ENCODE data around the gene MCUB.

MCUB gene

DNA sequence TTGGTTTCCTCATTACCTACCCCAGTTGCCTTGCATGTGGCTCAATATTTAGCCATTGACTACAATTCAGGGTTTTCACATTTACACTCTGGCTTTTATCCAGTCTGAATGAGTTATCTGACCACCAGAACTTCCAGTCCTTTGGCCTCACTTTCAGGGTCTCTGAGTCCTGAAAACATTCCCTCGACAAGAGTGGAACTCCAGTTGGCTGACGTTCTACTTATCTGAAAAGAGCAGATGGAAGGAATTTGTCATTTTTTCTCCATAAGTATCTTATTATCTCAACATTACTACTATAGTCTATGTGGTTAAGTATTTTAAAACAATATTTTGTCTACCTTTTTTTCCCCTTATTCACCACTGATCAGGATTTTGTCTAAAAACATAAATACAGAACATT lies 148.4 kb downstream of the MCUB start:
- H3K36me3 ChIP-seq (ENCODE audit: insufficient read depth, low read length), result peaks cover 35% of the 10 kb centered on the region
- H3K9ac ChIP-seq (ENCODE audit: low read depth, low read length), result no peak overlapping the region
- 97% methylated on average over 2 of the region's 2 CpGs for WGBS
- no peaks in the 10 kb centered on the region for H3K9me3 ChIP-seq (ENCODE audit: insufficient read depth, low read depth, low read length)
- no peak overlapping the region for H3K4me3 ChIP-seq (ENCODE audit: low read length)
- 0 out of 2 replicates have a peak, but pooled peaks cover 4% of the 10 kb centered on the region for H3K4me1 ChIP-seq (ENCODE audit: insufficient read depth, low read length)
- H3K27me3 ChIP-seq (ENCODE audit: insufficient read depth, low read length), result no peaks in the 10 kb centered on the region
- no peak overlapping the region for H3K27ac ChIP-seq (ENCODE audit: low read depth, low read length)

DNA sequence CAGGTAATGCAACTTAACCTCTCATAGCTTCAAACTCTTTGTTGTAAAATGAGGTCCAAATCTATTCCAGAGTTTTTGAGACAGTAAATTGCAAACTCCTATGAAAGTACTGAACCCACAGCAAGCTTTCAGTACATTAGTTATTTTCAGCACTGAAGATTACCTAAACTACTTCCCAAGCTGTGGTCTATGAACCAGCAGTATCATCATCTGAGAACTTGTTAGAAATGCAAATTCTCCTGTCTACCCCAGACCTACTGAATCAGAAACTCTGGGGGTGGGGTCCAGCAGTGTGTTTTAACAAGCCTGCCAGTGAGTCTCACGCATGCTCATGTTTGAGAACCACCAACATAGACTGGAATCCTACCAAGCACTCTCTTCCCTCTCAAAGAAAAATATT lies 148.9 kb downstream of the MCUB start:
- Histone ChIP-seq H3K27ac (ENCODE audit: low read depth, low read length) (no peak overlapping the region), H3K27me3 (ENCODE audit: insufficient read depth, low read length) (no peaks in the 10 kb centered on the region)
- WGBS, result 98% methylated on average over 1 of the region's 1 CpG

DNA sequence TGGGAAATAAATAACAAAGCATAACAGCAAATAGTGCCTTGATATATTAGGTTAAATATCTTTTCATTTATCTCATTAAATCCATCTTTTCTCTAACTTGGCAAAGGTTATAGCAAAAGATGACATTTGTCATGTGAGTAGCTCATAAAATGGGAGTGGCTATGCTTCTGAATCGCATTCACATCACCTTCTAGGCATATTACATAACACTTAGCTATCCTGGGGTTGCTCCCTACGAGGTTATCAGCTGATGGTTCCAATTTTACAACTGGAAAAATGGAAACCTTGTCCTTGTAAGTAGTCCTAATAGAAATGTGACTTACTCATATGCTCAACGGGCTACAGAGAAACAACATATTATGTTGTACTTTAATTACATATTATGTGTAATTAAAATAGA lies 153.5 kb downstream of the MCUB start:
- H3K4me3 ChIP-seq (ENCODE audit: low read length), result no peak overlapping the region
- no peak overlapping the region for H3K27ac ChIP-seq (ENCODE audit: low read depth, low read length)
- no peaks in the 10 kb centered on the region for H3K27me3 ChIP-seq (ENCODE audit: insufficient read depth, low read length)
- H3K4me1 ChIP-seq (ENCODE audit: insufficient read depth, low read length), result no peaks in the 10 kb centered on the region
- no peaks in the 10 kb centered on the region for H3K9me3 ChIP-seq (ENCODE audit: insufficient read depth, low read depth, low read length)
- H3K9ac ChIP-seq (ENCODE audit: low read depth, low read length), result no peak overlapping the region
- WGBS, result 97% methylated on average over 2 of the region's 3 CpGs
- peaks cover 60% of the 10 kb centered on the region for H3K36me3 ChIP-seq (ENCODE audit: insufficient read depth, low read length)

More for the DNA sequence above, 148.9 kb downstream of the MCUB start:
- Histone ChIP-seq H3K4me1 (ENCODE audit: insufficient read depth, low read length) (0 out of 2 replicates have a peak, but pooled peaks cover 1% of the 10 kb centered on the region), H3K9ac (ENCODE audit: low read depth, low read length) (no peak overlapping the region), H3K36me3 (ENCODE audit: insufficient read depth, low read length) (peaks cover 41% of the 10 kb centered on the region), H3K9me3 (ENCODE audit: insufficient read depth, low read depth, low read length) (no peaks in the 10 kb centered on the region), H3K4me3 (ENCODE audit: low read length) (no peak overlapping the region)

DNA sequence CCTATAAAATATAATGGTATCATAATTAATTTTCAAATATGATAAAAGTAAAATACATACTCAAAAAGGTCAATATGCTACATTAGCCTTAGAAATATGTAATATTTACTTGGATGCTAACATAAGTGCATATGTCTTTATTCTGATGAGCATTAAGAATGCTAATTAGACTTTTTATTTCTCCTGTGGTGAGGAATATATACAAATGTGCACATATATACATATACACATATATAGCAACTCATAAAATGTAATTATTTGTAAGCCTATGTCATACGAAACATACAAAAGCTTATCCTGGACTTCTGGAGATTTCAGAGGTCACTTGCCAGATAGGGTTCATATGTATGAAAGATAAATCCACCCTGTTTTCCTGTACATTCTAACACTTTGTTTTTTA lies 158.7 kb downstream of the MCUB start:
- H3K4me1 ChIP-seq (ENCODE audit: insufficient read depth, low read length), result no peaks in the 10 kb centered on the region
- peaks cover 40% of the 10 kb centered on the region for H3K36me3 ChIP-seq (ENCODE audit: insufficient read depth, low read length)
- H3K9me3 ChIP-seq (ENCODE audit: insufficient read depth, low read depth, low read length), result no peaks in the 10 kb centered on the region
- WGBS, result no CpG with 5 or more reads among the region's 1 CpG
- H3K4me3 ChIP-seq (ENCODE audit: low read length), result no peak overlapping the region
- no peaks in the 10 kb centered on the region for H3K27me3 ChIP-seq (ENCODE audit: insufficient read depth, low read length)
- no peak overlapping the region for H3K9ac ChIP-seq (ENCODE audit: low read depth, low read length)
- H3K27ac ChIP-seq (ENCODE audit: low read depth, low read length), result no peak overlapping the region

DNA sequence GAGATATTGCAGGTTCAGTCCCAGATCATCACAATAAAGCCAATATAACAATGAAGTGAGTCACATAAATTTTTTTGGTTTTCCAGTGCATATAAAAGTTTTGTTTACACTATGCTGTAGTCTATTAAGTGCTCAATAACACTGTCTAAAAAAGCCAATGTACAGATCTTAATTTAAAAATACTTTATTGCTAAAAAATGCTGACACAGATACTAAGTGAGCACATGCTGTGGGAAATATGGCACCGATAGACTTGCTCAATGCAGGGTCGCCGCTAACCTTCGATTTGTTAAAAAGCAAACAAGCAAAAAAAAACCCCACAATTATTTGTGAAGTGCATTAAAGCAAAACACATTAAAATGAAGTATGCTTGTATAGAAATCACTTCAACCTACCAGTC lies 159.6 kb downstream of the MCUB start:
- no peaks in the 10 kb centered on the region for H3K4me1 ChIP-seq (ENCODE audit: insufficient read depth, low read length)
- H3K27ac ChIP-seq (ENCODE audit: low read depth, low read length), result no peak overlapping the region
- no peaks in the 10 kb centered on the region for H3K27me3 ChIP-seq (ENCODE audit: insufficient read depth, low read length)
- no peaks in the 10 kb centered on the region for H3K9me3 ChIP-seq (ENCODE audit: insufficient read depth, low read depth, low read length)
- H3K9ac ChIP-seq (ENCODE audit: low read depth, low read length), result no peak overlapping the region
- H3K36me3 ChIP-seq (ENCODE audit: insufficient read depth, low read length), result peaks cover 31% of the 10 kb centered on the region
- no peak overlapping the region for H3K4me3 ChIP-seq (ENCODE audit: low read length)
- WGBS, result 100% methylated on average over 4 of the region's 4 CpGs

DNA sequence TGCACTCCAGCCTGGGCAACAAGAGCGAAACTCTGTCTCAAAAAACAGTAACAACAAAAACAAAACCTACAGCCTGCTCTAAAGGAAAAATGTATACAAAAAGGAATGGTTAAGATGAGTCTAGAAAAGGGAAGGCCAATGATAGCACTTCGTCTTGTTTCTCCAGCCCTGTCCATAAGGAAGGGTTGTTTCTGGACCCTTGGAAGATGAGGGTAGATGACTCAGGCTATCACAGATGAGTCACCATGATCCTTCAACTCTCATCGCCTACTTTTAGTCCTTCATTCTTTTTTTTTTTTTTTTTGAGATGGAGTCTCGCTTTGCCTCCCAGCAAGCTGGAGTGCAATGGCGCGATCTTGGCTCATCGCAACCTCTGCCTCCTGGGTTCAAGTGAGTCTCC lies 161.0 kb downstream of the MCUB start:
- no peaks in the 10 kb centered on the region for H3K9me3 ChIP-seq (ENCODE audit: insufficient read depth, low read depth, low read length)
- H3K27me3 ChIP-seq (ENCODE audit: insufficient read depth, low read length), result no peaks in the 10 kb centered on the region
- no peaks in the 10 kb centered on the region for H3K4me1 ChIP-seq (ENCODE audit: insufficient read depth, low read length)
- no peak overlapping the region for H3K9ac ChIP-seq (ENCODE audit: low read depth, low read length)
- WGBS, result 97% methylated on average over 6 of the region's 7 CpGs
- no peak overlapping the region for H3K4me3 ChIP-seq (ENCODE audit: low read length)
- H3K36me3 ChIP-seq (ENCODE audit: insufficient read depth, low read length), result peaks cover 23% of the 10 kb centered on the region
- no peak overlapping the region for H3K27ac ChIP-seq (ENCODE audit: low read depth, low read length)

DNA sequence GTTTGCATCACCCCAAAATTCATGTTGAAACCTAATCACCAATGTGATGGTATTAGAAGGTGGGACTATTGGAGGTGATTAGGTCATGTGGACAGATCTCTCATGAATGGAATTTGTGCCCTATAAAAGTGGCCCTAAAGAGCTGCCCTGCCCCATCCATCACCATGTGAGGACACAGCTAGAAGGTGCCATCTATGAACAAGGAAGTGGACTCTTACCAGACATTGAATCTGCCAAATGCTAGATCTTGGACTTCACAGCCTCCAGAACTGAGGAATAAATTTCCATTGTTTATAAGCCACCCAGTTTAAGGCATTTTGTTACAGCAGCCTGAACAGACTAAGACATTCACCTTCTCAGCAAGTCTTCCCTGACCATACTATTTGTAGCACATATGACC lies 162.3 kb downstream of the MCUB start:
- Histone ChIP-seq H3K36me3 (ENCODE audit: insufficient read depth, low read length) (peaks cover 10% of the 10 kb centered on the region; the same call in 1 of the 2 replicates), H3K4me3 (ENCODE audit: low read length) (no peak overlapping the region), H3K27ac (ENCODE audit: low read depth, low read length) (no peak overlapping the region), H3K9me3 (ENCODE audit: insufficient read depth, low read depth, low read length) (no peaks in the 10 kb centered on the region), H3K9ac (ENCODE audit: low read depth, low read length) (no peak overlapping the region), H3K4me1 (ENCODE audit: insufficient read depth, low read length) (no peaks in the 10 kb centered on the region), H3K27me3 (ENCODE audit: insufficient read depth, low read length) (no peaks in the 10 kb centered on the region)

DNA sequence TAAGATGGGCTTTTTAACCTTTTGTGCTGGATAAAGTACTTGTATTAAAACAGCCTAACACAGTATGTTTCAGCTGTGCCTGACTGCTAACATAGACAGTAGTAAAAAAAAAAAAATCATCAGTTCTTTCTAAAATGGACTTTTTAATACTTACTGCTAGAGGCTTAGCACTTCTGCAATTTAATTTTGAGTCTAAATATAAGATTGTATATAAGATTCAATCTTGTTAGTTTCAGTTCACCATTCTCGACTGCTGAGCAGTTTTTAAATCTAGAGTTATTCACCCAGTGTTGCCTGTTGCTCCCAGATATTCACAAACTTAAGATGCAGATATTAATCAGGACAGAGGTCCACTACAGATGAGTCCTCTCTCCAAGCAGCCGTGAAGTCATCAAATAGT lies 163.1 kb downstream of the MCUB start:
- H3K4me1 ChIP-seq (ENCODE audit: insufficient read depth, low read length), result peaks cover 3% of the 10 kb centered on the region
- H3K36me3 ChIP-seq (ENCODE audit: insufficient read depth, low read length), result peaks cover 8% of the 10 kb centered on the region; the same call in 1 of the 2 replicates
- 96% methylated on average over 2 of the region's 2 CpGs for WGBS
- H3K27me3 ChIP-seq (ENCODE audit: insufficient read depth, low read length), result no peaks in the 10 kb centered on the region
- no peak overlapping the region for H3K9ac ChIP-seq (ENCODE audit: low read depth, low read length)
- H3K27ac ChIP-seq (ENCODE audit: low read depth, low read length), result no peak overlapping the region
- H3K9me3 ChIP-seq (ENCODE audit: insufficient read depth, low read depth, low read length), result no peaks in the 10 kb centered on the region
- H3K4me3 ChIP-seq (ENCODE audit: low read length), result no peak overlapping the region

DNA sequence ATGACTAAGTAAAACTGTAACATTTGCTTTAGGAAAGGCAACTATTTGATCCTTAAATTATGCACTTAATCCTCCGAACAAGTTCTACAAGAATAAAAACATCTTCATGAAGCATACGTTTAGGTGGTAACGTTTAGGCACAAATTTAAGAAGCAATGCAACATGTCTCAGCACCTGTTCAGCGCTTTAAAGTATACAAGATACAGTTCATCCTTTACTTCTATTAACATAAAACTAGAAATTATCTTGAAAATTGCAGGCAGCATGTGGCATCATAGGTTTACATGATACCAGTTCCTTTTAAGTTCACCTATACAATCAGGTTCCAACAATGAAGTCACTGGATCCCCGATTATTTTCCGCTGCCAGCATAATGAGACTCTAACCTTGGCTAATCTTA lies 168.3 kb downstream of the MCUB start:
- peak overlapping the region; percentile 73 for H3K4me3 ChIP-seq (ENCODE audit: low read length)
- H3K4me1 ChIP-seq (ENCODE audit: insufficient read depth, low read length), result peaks cover 9% of the 10 kb centered on the region
- no peaks in the 10 kb centered on the region for H3K27me3 ChIP-seq (ENCODE audit: insufficient read depth, low read length)
- no peak overlapping the region for H3K27ac ChIP-seq (ENCODE audit: low read depth, low read length)
- WGBS, result 86% methylated on average over 6 of the region's 6 CpGs
- no peaks in the 10 kb centered on the region for H3K36me3 ChIP-seq (ENCODE audit: insufficient read depth, low read length)
- no peaks in the 10 kb centered on the region for H3K9me3 ChIP-seq (ENCODE audit: insufficient read depth, low read depth, low read length)
- peak overlapping the region; percentile 71 for H3K9ac ChIP-seq (ENCODE audit: low read depth, low read length)

DNA sequence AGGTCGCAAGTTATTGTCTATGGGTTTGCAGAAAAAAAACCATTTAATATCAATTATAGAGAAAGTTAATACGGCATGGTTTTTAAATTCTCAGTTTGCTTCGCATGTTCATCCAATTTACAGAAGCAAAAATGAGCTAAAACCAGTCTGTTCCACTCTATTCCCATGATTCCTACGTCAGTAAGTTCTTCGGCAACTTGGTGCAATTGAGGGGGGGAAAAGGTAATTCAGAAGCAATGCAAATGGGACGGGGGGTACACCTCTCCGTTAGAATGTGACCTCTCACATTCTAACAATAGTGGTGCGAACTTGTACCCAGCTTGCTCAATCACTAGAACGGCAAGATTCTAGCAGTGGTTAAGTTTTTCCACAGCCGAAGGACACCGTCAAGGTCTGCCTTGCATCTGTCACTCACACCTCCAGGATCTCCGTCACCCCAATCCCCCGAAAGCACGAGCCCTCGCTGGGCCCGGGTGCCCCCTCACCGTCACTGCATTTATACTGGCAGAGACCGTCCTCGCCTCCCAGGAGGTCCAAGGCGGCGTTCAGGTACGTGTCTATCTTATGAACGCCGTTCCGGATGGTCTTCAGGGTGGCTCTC lies 169.2 kb downstream of the MCUB start:
- H3K27ac ChIP-seq (ENCODE audit: low read depth, low read length), result peak overlapping the region; percentile 64
- H3K9me3 ChIP-seq (ENCODE audit: insufficient read depth, low read depth, low read length), result no peaks in the 10 kb centered on the region
- WGBS, result under 1% methylated on average over 24 of the region's 25 CpGs
- peaks cover 9% of the 10 kb centered on the region for H3K4me1 ChIP-seq (ENCODE audit: insufficient read depth, low read length)
- H3K36me3 ChIP-seq (ENCODE audit: insufficient read depth, low read length), result no peaks in the 10 kb centered on the region
- H3K4me3 ChIP-seq (ENCODE audit: low read length), result peak overlapping the region; percentile 73
- peak overlapping the region; percentile 71 for H3K9ac ChIP-seq (ENCODE audit: low read depth, low read length)
- H3K27me3 ChIP-seq (ENCODE audit: insufficient read depth, low read length), result no peaks in the 10 kb centered on the region

DNA sequence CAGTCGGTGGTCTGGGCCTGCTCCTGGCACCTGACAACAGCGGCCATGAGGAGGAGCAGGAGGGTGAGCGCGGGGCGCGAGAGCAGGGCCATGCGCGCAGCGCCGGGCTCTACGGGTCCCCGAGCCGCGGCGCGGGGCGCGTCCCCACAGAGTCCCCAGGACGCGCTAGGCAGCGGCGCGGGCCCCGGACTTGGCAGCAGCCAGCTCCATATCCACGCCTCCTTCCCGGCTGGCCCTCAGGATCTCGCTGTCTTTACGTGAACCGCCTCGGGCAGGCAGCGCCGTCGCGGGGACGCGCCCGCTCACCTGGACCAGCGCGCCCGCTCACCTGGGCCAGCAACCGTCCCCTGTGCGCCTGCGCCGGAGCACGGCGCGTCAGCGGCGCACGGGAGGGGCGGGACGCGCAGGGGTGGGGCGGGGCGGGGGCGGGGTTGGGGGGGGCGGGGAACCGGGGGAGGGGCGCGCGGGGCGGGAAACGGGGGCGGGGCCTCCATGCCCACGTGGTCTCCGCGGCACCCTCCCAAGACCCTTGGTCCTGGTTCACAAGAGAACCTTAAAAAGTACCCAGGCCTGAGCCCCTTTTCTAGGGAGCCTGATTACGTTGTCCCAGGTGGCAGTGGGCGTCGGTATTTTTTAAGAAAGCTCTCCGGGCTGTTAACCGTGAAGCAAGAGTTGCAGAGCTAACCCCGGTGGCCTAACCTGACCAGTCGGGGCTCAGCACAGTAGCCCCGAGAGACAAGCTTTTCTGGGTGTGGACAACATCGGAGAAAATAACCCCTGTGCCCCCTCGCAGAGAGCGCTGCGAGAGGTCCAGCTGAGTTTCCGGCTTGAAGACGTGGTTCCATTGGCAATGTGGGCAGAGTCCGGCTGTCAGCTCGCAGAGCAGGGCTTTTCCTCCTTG lies 169.9 kb downstream of the MCUB start, which contains the start of gene PLA2G12A:
TSS of gene PLA2G12A (minus strand) at position 353 of the 901 bp plus-strand sequence. CDS start at position 92, 261 bp downstream.
- H3K27me3 ChIP-seq (ENCODE audit: insufficient read depth, low read length), result no peaks in the 10 kb centered on the region
- peak within 1 kb of the TSS; percentile 90 for H3K27ac ChIP-seq (ENCODE audit: low read depth, low read length)
- H3K4me3 ChIP-seq (ENCODE audit: low read length), result peak within 1 kb of the TSS; percentile 81
- peaks cover 9% of the 10 kb centered on the region for H3K4me1 ChIP-seq (ENCODE audit: insufficient read depth, low read length)
- H3K36me3 ChIP-seq (ENCODE audit: insufficient read depth, low read length), result no peaks in the 10 kb centered on the region
- H3K9ac ChIP-seq (ENCODE audit: low read depth, low read length), result peak within 1 kb of the TSS; percentile 79
- H3K9me3 ChIP-seq (ENCODE audit: insufficient read depth, low read depth, low read length), result no peaks in the 10 kb centered on the region
- WGBS, result under 1% methylated on average over 65 of the region's 83 CpGs

Data from HUES64 (cell line).